PFSK-1 (cell line): Measurements from ENCODE around the gene PPP1R2.

Experiments used
- FOXP2 ChIP-seq: optimal IDR thresholded peaks from 2 replicates; pipeline ENCODE3; 2011; ENCODE audit warnings: borderline replicate concordance, control low read depth, inconsistent platforms; ENCODE audit not compliant: insufficient read depth; ENCODE audit errors: extremely low read length, extremely low read depth
- POLR2AphosphoS5 ChIP-seq: IDR thresholded peaks from 2 replicates; pipeline ENCODE4 v1.6.1; 2012; ENCODE audit warnings: low read depth, mild to moderate bottlenecking, control low read depth, low read length, moderate library complexity
- REST ChIP-seq, 2 experiments: IDR thresholded peaks; 2 replicates each; pipeline versions ENCODE4 v1.6.1 to v1.8.0; 2011 to 2012; ENCODE audit warnings: low read depth in 2 of 2, low read length in 2 of 2, control low read depth in 1 of 2, inconsistent platforms in 1 of 2, mild to moderate bottlenecking in 1 of 2, moderate library complexity in 1 of 2; ENCODE audit not compliant: insufficient read depth in 1 of 2
- SIN3A ChIP-seq: IDR thresholded peaks from 2 replicates; pipeline ENCODE4 v1.6.1; 2012; ENCODE audit warnings: mild to moderate bottlenecking, low read length, moderate library complexity, borderline replicate concordance; ENCODE audit not compliant: insufficient read depth
- TAF1 ChIP-seq: IDR thresholded peaks from 2 replicates; pipeline ENCODE4 v1.6.1; 2012; ENCODE audit warnings: low read length, control low read depth, borderline replicate concordance; ENCODE audit not compliant: insufficient read depth

The PPP1R2 gene

GRCh38 chr3:195524171-195524896, 18.8 kb downstream of the PPP1R2 start:
- TF ChIP-seq POLR2AphosphoS5 (no peak), FOXP2 (no peak)

- TF ChIP-seq TAF1 = no peak
- no peak for TF ChIP-seq SIN3A
- no peak for TF ChIP-seq FOXP2
- TF ChIP-seq REST (IDR thresholded peaks at IDR 0.05; ENCODE audit: insufficient read depth in 1 of 2, low read depth in 2 of 2, low read length in 2 of 2) = no peak
- no peak for TF ChIP-seq POLR2AphosphoS5
These were observed 20.7 kb downstream of the PPP1R2 start for GRCh38 chr3:195522254-195523023.

GRCh38 chr3:195517030-195517429, 26.1 kb downstream of the PPP1R2 start:
- TF ChIP-seq TAF1 (no peak), POLR2AphosphoS5 (no peak), FOXP2 (no peak), REST (IDR thresholded peaks at IDR 0.05; ENCODE audit: insufficient read depth in 1 of 2, low read depth in 2 of 2, low read length in 2 of 2) (no peak), SIN3A (no peak)

- TF ChIP-seq SIN3A (no peak), REST (IDR thresholded peaks at IDR 0.05; ENCODE audit: insufficient read depth in 1 of 2, low read depth in 2 of 2, low read length in 2 of 2) (no peak), POLR2AphosphoS5 (no peak), FOXP2 (no peak), TAF1 (no peak)
These were observed 30.3 kb downstream of the PPP1R2 start for GRCh38 chr3:195512798-195513345.

- TF ChIP-seq FOXP2 (no peak), REST (IDR thresholded peaks at IDR 0.05; ENCODE audit: insufficient read depth in 1 of 2, low read depth in 2 of 2, low read length in 2 of 2) (no peak), POLR2AphosphoS5 (no peak), SIN3A (no peak), TAF1 (no peak)
These were observed 32.0 kb downstream of the PPP1R2 start for GRCh38 chr3:195511136-195511535.
